HUES6 (cell line): ENCODE results near the gene GNMT.

Experiments
- H3K27ac ChIP-seq: 2 replicates; pipeline ENCODE4 v1.7.0; 2013; ENCODE audit warnings: low read depth, mild to moderate bottlenecking, low read length, inconsistent platforms
- H3K27me3 ChIP-seq: 2 replicates; pipeline ENCODE4 v1.6.1; 2013; ENCODE audit warnings: low read length; ENCODE audit not compliant: control insufficient read depth, insufficient read depth
- H3K36me3 ChIP-seq: 2 replicates; pipeline ENCODE4 v1.6.1; 2013; ENCODE audit warnings: low read length; ENCODE audit not compliant: control insufficient read depth, insufficient read depth
- H3K4me1 ChIP-seq: 2 replicates; pipeline ENCODE4 v1.6.1; 2013; ENCODE audit warnings: low read length; ENCODE audit not compliant: control insufficient read depth, insufficient read depth
- H3K4me3 ChIP-seq: 2 replicates; pipeline ENCODE4 v1.5.1; 2013; ENCODE audit warnings: low read depth, low read length
- H3K9ac ChIP-seq: one replicate; pipeline ENCODE4 v1.6.1; 2013; ENCODE audit warnings: mild to moderate bottlenecking, low read length
- H3K9me3 ChIP-seq: 2 replicates; pipeline ENCODE4 v1.6.1; 2013; ENCODE audit warnings: low read depth, low read length; ENCODE audit not compliant: control insufficient read depth, insufficient read depth

GNMT gene

DNA sequence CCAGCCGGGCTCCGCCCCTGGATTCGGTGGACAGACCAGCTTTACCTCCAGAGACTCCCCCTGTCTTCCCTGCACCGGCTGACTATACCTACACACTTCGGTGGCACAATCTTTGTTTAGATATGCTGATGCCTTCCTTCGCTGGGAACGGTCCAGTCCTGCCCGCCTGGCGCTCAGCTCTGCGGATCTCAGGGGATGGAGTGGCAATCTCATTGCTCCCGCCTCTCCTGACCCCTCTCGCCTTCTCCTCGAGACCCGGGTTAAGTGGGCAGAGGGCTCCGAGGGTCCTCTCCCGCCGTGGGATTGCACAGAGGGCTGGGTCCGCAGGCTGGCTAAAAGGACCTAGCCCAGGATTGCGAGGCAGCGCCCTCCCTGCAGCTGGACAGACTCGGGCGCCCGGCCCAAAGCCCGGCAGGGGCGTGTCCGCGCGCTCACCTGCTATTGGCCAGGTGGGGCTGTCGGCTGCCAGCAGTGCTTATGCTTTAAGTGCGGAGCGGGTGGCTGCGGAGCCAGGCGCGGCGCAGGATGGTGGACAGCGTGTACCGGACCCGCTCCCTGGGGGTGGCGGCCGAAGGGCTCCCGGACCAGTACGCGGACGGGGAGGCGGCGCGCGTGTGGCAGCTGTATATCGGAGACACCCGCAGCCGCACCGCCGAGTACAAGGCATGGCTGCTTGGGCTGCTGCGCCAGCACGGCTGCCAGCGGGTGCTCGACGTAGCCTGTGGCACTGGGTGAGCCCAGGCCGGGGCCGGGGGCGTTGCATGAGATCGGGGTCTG, at the start of gene GNMT:
TSS of gene GNMT (plus strand) at position 512 of the 777 bp plus-strand sequence. CDS start at position 526, 14 bp downstream.
- peaks cover 6% of the 10 kb centered on the region; the same call in 1 of the 2 replicates for H3K4me1 ChIP-seq
- peaks cover 23% of the 10 kb centered on the region for H3K27me3 ChIP-seq
- H3K36me3 ChIP-seq = peaks cover 18% of the 10 kb centered on the region
- H3K9me3 ChIP-seq = no peaks in the 10 kb centered on the region
- H3K4me3 ChIP-seq = peak within 1 kb of the TSS; percentile 70
- H3K9ac ChIP-seq = peak within 1 kb of the TSS; percentile 60
- H3K27ac ChIP-seq = no peak within 1 kb of the TSS

- H3K27ac ChIP-seq = no peak overlapping the region; the same call in 1 of the 2 replicates
- H3K9ac ChIP-seq = peak overlapping the region; percentile 69
- peak overlapping the region; percentile 78 for H3K4me3 ChIP-seq
These were observed 49.2 kb upstream of the GNMT start for GRCh38 chr6:42911171-42912021.

GRCh38 chr6:42914546-42914945, 46.0 kb upstream of the GNMT start:
- Histone ChIP-seq H3K27me3 (no peaks in the 10 kb centered on the region), H3K27ac (no peak overlapping the region), H3K36me3 (no peaks in the 10 kb centered on the region), H3K9ac (no peak overlapping the region), H3K9me3 (no peaks in the 10 kb centered on the region), H3K4me1 (no peaks in the 10 kb centered on the region), H3K4me3 (no peak overlapping the region)

More at GRCh38 chr6:42911171-42912021, 49.2 kb upstream of the GNMT start:
- no peaks in the 10 kb centered on the region for H3K27me3 ChIP-seq
- H3K36me3 ChIP-seq = no peaks in the 10 kb centered on the region
- no peaks in the 10 kb centered on the region for H3K9me3 ChIP-seq
- no peaks in the 10 kb centered on the region for H3K4me1 ChIP-seq

DNA sequence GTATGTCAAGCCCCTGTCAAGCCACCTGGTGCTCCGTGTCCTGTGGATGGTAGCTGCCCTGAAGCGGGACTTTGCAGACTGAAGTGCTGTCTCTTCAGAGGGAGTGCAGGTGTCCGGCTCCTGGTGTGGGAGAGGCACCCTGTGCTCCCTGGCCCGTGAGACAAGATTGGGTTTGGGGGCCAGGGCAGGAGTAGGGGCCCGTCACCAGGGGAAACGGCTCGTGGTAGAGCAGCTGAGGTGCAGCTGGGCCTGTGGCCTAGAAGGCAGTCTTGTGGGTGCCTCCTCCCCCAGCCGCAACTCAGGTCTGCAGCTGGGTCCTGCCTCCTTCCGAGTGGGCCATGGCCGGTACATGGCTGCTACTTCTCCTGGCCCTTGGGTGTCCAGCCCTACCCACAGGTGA, 44.8 kb upstream of the GNMT start, which contains the start of gene PTCRA:
TSS of gene PTCRA (plus strand) at position 322 of the 400 bp plus-strand sequence. CDS start at position 339, 17 bp downstream.
- Histone ChIP-seq H3K27me3 (no peaks in the 10 kb centered on the region), H3K27ac (no peak within 1 kb of the TSS), H3K4me3 (no peak within 1 kb of the TSS), H3K9me3 (no peaks in the 10 kb centered on the region), H3K36me3 (no peaks in the 10 kb centered on the region), H3K9ac (no peak within 1 kb of the TSS), H3K4me1 (no peaks in the 10 kb centered on the region)

- Histone ChIP-seq H3K4me3 (no peak overlapping the region), H3K27me3 (no peaks in the 10 kb centered on the region), H3K27ac (no peak overlapping the region), H3K36me3 (no peaks in the 10 kb centered on the region), H3K4me1 (no peaks in the 10 kb centered on the region), H3K9me3 (no peaks in the 10 kb centered on the region), H3K9ac (no peak overlapping the region)
These were observed 44.3 kb upstream of the GNMT start for GRCh38 chr6:42916288-42916687.

- no peak overlapping the region for H3K27ac ChIP-seq
- no peaks in the 10 kb centered on the region for H3K36me3 ChIP-seq
- no peak overlapping the region for H3K4me3 ChIP-seq
- H3K4me1 ChIP-seq = peaks cover 13% of the 10 kb centered on the region
- no peaks in the 10 kb centered on the region for H3K9me3 ChIP-seq
- H3K27me3 ChIP-seq = no peaks in the 10 kb centered on the region
- no peak overlapping the region for H3K9ac ChIP-seq
These were observed 38.8 kb upstream of the GNMT start for GRCh38 chr6:42921801-42922200.

- Histone ChIP-seq H3K27me3 (no peaks in the 10 kb centered on the region), H3K9ac (no peak overlapping the region), H3K4me1 (peaks cover 13% of the 10 kb centered on the region), H3K36me3 (no peaks in the 10 kb centered on the region), H3K4me3 (no peak overlapping the region), H3K27ac (no peak overlapping the region), H3K9me3 (no peaks in the 10 kb centered on the region)
These were observed 36.9 kb upstream of the GNMT start for GRCh38 chr6:42923666-42924065.

DNA sequence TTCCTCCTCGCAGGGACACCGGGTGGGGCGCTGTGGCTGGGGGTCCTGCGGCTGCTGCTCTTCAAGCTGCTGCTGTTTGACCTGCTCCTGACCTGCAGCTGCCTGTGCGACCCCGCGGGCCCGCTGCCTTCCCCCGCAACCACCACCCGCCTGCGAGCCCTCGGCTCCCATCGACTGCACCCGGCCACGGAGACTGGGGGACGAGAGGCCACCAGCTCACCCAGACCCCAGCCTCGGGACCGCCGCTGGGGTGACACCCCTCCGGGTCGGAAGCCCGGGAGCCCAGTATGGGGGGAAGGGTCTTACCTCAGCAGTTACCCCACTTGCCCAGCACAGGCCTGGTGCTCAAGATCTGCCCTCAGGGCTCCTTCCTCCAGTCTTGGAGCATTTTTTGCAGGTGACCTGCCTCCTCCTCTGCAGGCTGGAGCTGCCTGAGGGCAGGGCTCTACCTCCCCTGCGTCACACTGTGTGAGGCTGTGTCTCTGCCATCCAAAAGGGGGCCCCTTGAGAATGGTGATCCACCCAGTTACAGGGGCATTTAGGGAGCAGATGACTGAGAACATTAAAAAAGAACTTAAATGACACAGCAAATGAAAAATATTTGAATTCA, 35.2 kb upstream of the GNMT start:
- Histone ChIP-seq H3K4me1 (peaks cover 13% of the 10 kb centered on the region), H3K9ac (no peak overlapping the region), H3K27me3 (no peaks in the 10 kb centered on the region), H3K4me3 (peak overlapping the region; percentile 19; the same call in 1 of the 2 replicates), H3K9me3 (no peaks in the 10 kb centered on the region), H3K27ac (no peak overlapping the region), H3K36me3 (no peaks in the 10 kb centered on the region)

DNA sequence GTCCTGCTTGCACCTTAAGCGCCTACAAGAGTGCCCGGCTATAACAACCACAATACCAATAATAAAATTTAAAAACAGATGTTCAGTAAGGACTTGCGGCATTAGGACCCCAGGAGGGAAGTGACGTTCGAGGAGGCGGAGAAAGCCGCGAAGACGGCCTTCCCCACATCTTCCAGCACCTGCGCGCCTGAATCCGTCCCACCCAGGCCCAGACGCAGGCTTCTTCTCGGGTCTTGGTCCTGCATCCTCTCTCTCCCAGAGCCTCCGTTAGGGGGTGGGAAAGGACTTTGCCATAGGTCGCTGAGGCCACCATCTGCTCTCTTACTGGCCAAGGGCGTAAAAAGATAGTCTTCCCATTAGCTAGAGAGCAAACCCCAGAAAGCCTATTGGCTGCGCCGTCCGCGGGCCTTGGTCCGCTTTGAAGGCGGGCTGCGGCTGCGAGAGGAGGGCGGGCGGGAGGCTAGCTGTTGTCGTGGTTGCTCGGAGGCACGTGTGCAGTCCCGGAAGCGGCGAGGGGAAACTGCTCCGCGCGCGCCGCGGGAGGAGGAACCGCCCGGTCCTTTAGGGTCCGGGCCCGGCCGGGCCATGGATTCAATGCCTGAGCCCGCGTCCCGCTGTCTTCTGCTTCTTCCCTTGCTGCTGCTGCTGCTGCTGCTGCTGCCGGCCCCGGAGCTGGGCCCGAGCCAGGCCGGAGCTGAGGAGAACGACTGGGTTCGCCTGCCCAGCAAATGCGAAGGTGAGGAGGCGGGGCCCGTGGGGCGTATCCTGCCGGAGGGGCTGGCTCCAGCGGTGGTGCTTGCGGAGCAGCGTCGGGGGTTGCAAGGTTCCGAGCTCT, 31.4 kb upstream of the GNMT start, which contains the start of gene CNPY3:
TSS of gene CNPY3 (plus strand) at position 495 of the 835 bp plus-strand sequence. CDS start at position 586, 91 bp downstream.
- no peaks in the 10 kb centered on the region for H3K9me3 ChIP-seq
- peaks cover 21% of the 10 kb centered on the region for H3K36me3 ChIP-seq
- peak within 1 kb of the TSS; percentile 88 for H3K9ac ChIP-seq
- H3K4me1 ChIP-seq = peaks cover 17% of the 10 kb centered on the region
- H3K27me3 ChIP-seq = no peaks in the 10 kb centered on the region
- H3K27ac ChIP-seq = peak within 1 kb of the TSS; percentile 58
- H3K4me3 ChIP-seq = peak within 1 kb of the TSS; percentile 79

DNA sequence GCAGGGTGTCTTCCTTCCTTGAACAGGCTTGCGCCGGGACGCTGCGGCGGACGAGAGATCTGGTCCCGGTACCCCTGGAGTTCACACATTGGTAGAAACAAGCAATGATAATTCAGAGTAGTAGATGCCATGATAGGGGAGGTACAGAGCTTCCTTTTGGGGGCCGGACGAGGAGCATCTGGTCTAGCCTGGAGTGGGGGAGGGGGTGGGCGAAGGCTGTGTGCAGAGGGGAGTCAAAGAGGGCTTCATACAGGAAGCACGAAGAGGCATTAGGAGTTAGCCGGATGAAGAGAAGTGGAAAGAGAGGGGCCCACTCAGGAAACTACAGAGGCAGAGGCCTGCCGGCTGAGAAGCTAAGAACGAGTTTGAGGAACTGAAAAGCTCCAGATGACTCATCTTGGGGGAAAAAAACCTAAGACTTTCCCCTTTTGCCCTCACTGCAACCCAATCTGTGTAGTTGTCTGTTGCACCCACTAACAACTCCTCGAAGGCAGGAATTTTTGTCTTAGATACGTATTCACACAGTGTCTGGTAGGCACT, 30.7 kb upstream of the GNMT start:
- Histone ChIP-seq H3K4me3 (peak overlapping the region; percentile 79), H3K4me1 (peaks cover 16% of the 10 kb centered on the region), H3K9me3 (no peaks in the 10 kb centered on the region), H3K27ac (peak overlapping the region; percentile 58), H3K36me3 (peaks cover 27% of the 10 kb centered on the region), H3K27me3 (no peaks in the 10 kb centered on the region), H3K9ac (peak overlapping the region; percentile 88)
